Liver (tissue), 3 donors: Measurements from ENCODE around the gene CDK9.

ENCODE experiments used
- CTCF ChIP-seq: fragments of 150-350 bp; IDR thresholded peaks from 2 replicates; pipeline ENCODE4 v1.5.1; 2017; ENCODE audit warnings: improper control_type of control experiment, low read depth, low read length; ENCODE audit not compliant: missing input control
- FOXA1 ChIP-seq: IDR thresholded peaks from 2 replicates; pipeline ENCODE4 v1.6.1; 2016; ENCODE audit warnings: antibody characterized with exemption
- GABPA ChIP-seq, 2 donors: IDR thresholded peaks in 1 of 2; conservative IDR thresholded peaks in 1 of 2; 2 replicates each; pipeline ENCODE4 v1.6.1; 2016; ENCODE audit warnings: antibody characterized with exemption in 2 of 2, mild to moderate bottlenecking in 1 of 2, moderate library complexity in 1 of 2
- HNF4A ChIP-seq, 2 donors: conservative IDR thresholded peaks; 2 replicates each; pipeline ENCODE4 v1.6.1; 2016; ENCODE audit warnings: antibody characterized with exemption in 2 of 2, mild to moderate bottlenecking in 2 of 2
- JUND ChIP-seq, 2 donors: IDR thresholded peaks; 2 replicates each; pipeline ENCODE4 v1.6.1; 2016; ENCODE audit warnings: antibody characterized with exemption in 2 of 2
- SP1 ChIP-seq: IDR thresholded peaks from 2 replicates; pipeline ENCODE4 v1.6.1; 2018; ENCODE audit warnings: antibody characterized with exemption, mild to moderate bottlenecking
- TAF1 ChIP-seq: conservative IDR thresholded peaks from 2 replicates; pipeline ENCODE4 v1.6.1; 2016; ENCODE audit warnings: antibody characterized with exemption, mild to moderate bottlenecking
- donor health status: healthy.
- donor health status: healthy.

DNA sequence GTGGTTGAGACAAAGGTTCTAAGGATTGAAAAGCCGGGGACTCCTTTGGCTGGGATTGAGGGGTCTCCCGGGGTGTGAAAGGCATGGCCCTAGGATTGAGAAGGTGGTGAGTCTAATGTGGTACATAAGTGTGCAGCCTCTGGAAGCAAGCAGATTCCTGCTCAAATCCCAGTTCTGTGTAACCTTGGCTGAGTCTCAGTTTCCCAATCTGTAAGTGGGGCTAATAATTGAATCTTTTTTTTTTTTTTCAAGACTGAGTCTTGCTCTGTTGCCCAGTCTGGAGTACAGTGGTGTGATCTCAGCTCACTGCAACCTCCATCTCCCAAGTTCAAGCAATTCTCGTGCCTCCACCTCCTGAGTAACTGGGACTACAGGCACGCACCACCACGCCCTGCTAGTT, 13.2 kb upstream of the CDK9 start:
- TF ChIP-seq CTCF (no peak), FOXA1 (no peak), GABPA (IDR thresholded peaks at IDR 0.05 in 1 of 2, conservative IDR thresholded peaks at IDR 0.05 in 1 of 2) (no peak), SP1 (no peak), HNF4A (conservative IDR thresholded peaks at IDR 0.05) (no peak), TAF1 (no peak), JUND (IDR thresholded peaks at IDR 0.05) (no peak)
